Vagina (tissue), 2 donors: ENCODE results near the gene POFUT1.

ENCODE experiments used
- POLR2A ChIP-seq, 2 donors: fragments of 450-650 bp; IDR thresholded peaks; one replicate each; pipeline ENCODE4 v1.6.1; 2017; ENCODE audit warnings: antibody characterized with exemption in 2 of 2, mild to moderate bottlenecking in 2 of 2, moderate library complexity in 2 of 2
- POLR2AphosphoS5 ChIP-seq, 2 donors: sonication (generic); formaldehyde crosslinking; IDR thresholded peaks; one replicate each; pipeline ENCODE4 v1.9.0; 2017; ENCODE audit warnings: antibody characterized with exemption in 2 of 2, mild to moderate bottlenecking in 2 of 2, low read depth in 1 of 2; ENCODE audit not compliant: insufficient read depth in 1 of 2
- TF ChIP-seq, protein P1 (sequence below), 3 experiments: fragments of 450-650 bp in 2 of 3; fragments of 200-600 bp in 1 of 3; sonication (generic) in 1 of 3; IDR thresholded peaks; one replicate each; pipeline ENCODE4 v1.5.1; 2017 to 2019; ENCODE audit warnings: antibody characterized with exemption in 3 of 3, mild to moderate bottlenecking in 2 of 3, moderate library complexity in 2 of 3

DNA sequence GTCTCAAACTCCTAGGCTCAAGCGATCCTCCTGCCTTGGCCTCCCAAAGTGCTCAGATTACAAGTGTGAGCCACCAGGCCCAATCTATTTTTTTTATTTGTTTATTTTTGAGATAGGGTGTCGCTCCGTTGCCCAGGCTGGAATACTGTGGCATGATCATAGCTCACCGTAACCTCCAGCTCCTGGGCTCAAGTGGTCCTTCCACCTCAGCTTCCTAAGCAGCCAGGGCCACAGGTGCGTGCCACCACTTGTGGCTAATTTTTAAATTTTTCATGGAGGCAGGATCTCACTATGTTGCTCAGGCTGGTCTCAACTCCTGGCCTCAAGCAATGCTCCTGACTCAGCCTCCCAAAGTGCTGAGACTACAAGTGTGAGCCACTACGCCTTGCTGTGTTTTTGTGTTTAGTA is 79.6 kb downstream of the POFUT1 start:
- TF ChIP-seq, protein P1, sequence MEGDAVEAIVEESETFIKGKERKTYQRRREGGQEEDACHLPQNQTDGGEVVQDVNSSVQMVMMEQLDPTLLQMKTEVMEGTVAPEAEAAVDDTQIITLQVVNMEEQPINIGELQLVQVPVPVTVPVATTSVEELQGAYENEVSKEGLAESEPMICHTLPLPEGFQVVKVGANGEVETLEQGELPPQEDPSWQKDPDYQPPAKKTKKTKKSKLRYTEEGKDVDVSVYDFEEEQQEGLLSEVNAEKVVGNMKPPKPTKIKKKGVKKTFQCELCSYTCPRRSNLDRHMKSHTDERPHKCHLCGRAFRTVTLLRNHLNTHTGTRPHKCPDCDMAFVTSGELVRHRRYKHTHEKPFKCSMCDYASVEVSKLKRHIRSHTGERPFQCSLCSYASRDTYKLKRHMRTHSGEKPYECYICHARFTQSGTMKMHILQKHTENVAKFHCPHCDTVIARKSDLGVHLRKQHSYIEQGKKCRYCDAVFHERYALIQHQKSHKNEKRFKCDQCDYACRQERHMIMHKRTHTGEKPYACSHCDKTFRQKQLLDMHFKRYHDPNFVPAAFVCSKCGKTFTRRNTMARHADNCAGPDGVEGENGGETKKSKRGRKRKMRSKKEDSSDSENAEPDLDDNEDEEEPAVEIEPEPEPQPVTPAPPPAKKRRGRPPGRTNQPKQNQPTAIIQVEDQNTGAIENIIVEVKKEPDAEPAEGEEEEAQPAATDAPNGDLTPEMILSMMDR (IDR thresholded peaks at IDR 0.05) = no peak
- TF ChIP-seq POLR2A (IDR thresholded peaks at IDR 0.05) (no peak), POLR2AphosphoS5 (IDR thresholded peaks at IDR 0.05; ENCODE audit: insufficient read depth in 1 of 2, low read depth in 1 of 2) (no peak)
